HG02759 (cell line): ENCODE results near the gene KRT14.
"Not testable (repeated sequence)": the region's sequence is repeated elsewhere in the genome, so short reads cannot be mapped to it uniquely, and the experiment has no call there.

ENCODE experiments used
- ATAC-seq: cut with Tn5 transposase; IDR thresholded peaks from one replicate; pipeline ENCODE4 v1.9.1; 2021; ENCODE audit warnings: mild to moderate bottlenecking, moderate library complexity; ENCODE audit not compliant: unreplicated experiment

Gene KRT14

GRCh38 chr17:41623184-41623861, 36.6 kb upstream of the KRT14 start:
- ATAC-seq, result not testable (repeated sequence)

DNA sequence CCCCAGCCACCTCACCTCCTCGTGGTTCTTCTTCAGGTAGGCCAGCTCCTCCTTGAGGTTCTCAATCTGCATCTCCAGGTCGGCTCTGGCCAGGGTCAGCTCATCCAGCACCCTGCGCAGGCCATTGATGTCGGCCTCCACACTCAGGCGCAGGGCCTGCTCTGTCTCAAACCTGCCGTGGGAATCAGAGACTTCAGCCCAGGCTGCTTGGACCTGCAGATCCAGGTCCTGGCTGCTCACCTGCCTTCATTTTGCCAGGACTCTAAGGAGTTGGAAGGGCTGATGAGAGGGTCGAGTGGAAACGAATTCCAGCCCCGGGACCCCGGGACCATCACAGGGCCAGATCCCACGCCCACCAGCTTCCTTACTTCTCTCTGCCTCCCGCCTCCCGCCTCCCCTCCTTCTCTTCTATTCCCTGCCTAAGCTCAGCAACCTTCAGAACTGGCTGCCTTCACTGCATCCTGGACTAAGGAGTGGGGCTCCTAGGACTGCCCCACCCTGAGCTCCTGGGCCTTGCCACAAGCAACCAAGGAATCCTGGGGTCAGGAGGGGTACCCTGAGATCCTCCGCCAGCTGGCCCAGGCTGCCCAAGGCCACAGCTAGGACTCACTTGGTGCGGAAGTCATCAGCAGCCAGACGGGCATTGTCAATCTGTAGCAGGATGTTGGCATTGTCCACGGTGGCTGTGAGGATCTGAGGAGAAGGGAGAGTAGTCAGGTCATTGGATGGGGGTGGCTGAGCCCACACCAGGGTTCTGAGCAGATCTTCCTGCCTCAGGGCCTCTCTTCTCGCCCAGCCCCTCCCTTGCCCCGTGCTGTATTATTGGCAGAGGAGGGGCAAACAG, 35.9 kb upstream of the KRT14 start:
- not testable (repeated sequence) for ATAC-seq

GRCh38 chr17:41621916-41622315, 35.2 kb upstream of the KRT14 start:
- no peak for ATAC-seq

DNA sequence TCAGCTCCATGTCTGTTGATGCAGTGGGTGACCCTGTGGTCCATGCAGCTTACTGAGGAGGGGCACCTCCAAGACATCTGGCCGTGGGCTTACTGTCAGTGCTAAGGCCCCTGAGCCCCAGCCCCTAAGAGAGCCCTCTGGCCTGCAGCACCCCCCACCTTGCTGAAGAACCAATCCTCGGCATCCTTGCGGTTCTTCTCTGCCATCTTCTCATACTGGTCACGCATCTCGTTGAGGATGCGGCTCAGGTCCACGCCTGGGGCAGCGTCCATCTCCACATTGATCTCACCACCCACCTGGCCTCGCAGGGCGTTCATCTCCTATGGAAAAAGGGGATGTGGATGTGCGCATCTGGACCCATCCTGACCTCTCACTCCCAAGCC, 34.7 kb upstream of the KRT14 start:
- ATAC-seq, result not testable (repeated sequence)

DNA sequence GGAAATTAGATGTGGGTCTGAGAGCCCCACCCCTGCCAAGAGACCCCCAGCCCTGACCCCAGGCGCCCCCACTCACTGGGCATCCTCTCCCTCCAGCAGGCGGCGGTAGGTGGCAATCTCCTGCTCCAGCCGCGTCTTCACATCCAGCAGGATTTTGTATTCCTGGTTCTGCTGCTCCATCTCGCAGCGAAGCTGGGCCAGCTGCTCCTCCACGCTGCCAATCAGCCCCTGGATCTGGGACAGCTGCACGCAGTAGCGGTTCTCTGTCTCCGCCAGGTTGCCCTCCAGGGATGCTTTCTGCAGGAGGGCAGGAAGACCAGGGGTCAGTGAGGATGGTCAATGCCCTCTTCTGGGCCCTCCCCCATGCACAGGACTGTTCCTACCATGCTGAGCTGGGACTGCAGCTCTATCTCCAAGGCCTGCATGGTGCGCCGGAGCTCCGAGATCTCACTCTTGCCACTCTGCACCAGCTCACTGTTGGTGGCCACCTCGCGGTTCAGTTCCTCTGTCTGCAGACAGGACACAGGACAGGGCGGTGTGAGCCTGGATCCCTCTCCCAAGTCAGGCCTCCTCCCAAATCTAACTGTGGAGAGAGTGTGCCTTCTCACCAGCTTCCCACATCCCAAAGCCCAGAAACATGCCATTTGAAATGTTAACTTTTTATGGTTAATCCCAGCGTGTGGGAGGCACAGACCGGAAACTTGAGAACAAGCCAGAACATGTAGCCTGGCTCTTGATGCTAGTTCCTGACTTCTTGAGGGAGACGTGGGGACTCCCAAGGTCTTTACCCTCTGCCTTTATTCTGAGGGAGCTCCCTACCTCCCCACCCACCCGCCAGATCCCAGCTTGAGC, 34.1 kb upstream of the KRT14 start:
- ATAC-seq, result no peak

- ATAC-seq, result not testable (repeated sequence)
Observed at GRCh38 chr17:41619927-41620582, 33.4 kb upstream of the KRT14 start.

DNA sequence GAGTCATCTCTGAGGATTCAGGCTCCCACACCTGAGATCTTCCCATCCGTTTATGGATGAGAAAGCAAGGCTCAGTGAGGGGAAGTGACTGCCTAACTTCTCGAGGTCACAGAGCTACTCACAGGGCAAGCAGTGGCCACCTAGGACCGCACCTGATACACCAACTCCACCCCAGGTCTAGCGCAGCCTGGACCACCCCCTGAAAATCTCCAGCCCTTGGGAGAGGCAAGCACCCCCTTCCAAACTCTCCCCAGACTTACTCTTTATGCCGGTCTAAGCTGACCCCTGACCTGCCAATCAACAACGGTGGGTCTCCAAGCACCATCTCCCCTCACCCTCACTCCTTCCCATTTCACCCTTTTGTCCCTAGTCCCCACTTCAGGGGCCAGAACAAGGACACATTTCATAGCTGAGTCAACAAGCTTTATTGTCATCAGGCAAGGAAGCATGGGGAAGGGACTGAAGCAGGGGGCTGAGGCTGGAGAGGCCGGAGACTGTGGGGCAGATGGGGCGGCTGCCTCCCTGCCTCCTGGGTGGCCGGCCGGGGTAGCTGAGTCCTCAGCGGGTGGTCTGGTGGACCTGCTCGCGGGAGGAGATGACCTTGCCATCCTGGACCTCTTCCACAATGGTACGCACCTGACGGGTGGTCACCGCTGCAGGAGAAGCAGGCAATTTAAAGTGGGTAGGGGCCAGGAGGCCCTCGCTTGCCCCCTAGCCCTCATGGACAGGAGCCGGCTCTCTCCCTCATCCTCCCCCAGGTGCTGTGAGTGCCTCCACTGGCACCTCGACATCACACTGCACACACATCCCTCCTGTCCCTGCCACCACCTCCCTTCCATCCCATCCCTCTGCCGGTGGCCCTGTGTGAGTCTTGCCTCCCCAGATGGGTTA, 32.6 kb upstream of the KRT14 start:
- ATAC-seq, result no peak

- no peak for ATAC-seq
Observed at GRCh38 chr17:41618341-41619035, 31.8 kb upstream of the KRT14 start.

- no peak for ATAC-seq
Observed at GRCh38 chr17:41617698-41618097, 31.0 kb upstream of the KRT14 start.

DNA sequence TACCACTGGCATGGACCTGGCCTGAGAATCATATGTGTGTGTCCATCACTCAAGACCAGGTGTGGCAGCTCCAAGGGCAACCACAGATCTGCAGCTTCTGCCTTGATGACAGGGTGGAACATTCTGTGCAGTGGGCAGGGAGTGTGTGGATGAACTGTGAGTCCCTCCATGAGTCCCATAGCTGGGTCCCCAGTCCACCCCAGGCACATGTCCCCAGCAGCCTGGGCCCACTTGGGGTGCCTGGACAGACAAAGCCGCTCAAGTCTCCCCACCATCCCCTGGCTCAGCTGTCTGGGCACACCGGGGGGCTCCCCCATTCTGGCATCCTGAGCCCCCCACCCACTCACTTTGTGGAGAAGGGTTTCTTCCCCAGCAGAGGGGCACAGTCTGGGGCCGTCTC, 30.4 kb upstream of the KRT14 start:
- no peak for ATAC-seq

DNA sequence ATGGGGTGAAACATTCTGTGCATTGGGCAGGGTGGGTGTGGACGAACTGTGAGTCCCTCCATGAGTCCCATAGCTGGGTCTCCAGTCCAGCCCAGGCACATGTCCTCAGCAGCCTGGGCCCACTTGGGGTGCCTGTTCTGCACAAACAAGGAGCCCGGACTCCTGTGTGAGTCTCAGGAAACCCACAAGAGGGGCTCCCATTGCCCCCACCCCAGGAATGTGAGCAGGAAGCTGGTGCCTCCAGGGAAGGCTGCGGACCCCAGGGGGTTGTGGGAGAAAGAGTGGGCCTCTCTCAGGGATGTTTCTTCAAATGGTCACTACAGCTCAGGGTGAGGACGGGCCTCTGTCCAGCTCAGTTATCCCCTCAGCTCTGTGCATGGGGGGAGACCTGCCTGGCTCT, 29.8 kb upstream of the KRT14 start:
- not testable (repeated sequence) for ATAC-seq

- ATAC-seq, result no peak
Observed at GRCh38 chr17:41615454-41615853, 28.8 kb upstream of the KRT14 start.

- ATAC-seq, result not testable (repeated sequence)
Observed at GRCh38 chr17:41614767-41615166, 28.1 kb upstream of the KRT14 start.

DNA sequence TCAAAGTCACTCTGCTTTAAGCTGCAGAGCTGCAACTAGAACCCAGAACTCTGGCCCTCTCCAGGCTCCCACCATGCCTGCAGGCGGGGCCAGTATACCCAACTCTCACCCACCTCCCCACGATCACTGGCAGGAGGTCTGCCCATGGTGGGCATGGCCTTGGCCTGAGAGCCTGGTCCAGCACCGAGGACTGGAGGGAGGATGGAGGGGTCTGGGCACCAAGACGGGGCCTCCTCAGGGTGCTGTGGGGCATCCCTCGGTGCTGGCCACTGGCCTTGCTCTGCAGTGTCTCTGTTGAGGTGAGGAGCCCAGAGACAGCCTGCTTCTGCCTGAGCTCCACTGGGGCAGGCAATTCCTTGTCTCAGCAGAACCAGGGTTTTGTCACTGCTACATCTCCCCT, 27.4 kb upstream of the KRT14 start:
- ATAC-seq, result no peak

DNA sequence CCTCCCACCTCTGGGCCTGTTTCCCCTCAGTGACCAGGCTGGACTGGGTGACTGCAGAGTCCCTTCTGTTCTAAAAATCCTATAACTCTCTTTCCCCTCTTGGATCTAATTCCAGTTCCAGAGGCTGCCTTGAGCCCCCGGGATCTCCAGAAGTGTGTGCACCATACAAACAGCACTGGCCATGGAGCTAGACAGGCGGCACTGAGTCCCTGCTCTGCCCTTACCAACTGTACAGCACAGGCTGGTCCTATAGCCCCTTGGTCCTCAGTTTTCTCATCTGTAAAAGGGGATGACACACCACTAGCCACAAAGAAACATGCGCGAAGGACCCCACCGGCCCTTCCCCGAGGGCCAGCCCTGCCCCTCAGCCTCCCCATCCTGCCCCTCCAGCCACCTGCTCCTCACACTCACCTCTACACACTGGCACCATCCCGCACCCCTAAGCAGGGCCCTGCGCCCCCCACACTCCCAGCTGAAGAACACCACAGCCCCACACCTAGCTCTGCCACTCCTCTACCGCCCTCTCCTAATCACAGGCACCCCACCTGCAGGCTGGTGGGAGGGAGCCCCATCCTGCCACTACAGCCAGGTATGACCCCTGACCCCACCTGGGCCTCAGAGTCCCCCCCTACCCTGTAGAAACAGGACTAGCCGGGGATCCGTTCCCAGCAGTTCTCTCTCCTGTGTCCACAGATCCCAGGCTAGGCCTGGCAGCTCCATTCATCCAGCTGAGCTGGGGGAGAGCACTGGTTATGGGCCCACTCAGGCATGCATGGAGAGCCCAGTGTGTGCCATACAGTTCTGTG, 26.8 kb upstream of the KRT14 start:
- no peak for ATAC-seq

GRCh38 chr17:41612376-41613160, 25.9 kb upstream of the KRT14 start, which contains the start of gene KRT16:
TSS of gene KRT16 (minus strand) at chr17:41612767. CDS start at chr17:41612688, 79 bp downstream.
- not testable (repeated sequence) for ATAC-seq

DNA sequence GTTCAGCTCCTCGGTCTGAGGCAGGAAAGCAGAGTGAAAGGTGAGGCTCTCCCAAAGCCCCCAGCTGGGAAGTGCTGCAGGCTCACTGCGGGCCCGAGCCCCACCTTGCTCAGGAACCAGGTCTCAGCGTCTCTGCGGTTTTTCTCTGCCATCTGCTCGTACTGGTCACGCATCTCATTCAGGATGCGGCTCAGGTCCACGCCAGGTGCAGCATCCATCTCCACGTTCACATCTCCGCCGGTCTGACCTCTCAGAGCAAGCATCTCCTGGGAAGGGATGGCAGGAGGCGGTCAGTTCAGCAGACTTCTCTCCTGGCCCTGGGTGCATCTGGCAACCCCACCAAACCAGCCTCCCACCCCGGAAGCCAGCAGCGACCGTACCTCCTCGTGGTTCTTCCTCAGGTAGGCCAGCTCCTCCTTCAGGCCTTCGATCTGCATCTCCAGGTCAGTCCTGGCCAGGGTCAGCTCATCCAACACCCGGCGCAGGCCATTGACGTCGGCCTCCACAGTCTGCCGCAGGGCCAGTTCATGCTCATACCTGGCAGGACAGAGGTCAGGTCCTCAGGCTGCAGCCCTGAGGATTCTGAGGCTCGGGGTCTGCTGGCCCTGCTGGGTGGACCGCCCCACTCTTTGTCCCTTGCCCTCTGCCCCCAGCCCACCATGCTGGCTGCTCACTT, 24.4 kb upstream of the KRT14 start:
- no peak for ATAC-seq
